Stimulated activated CD8-positive, alpha-beta memory T cell treated with anti-CD3 and anti-CD28 coated beads, Interleukin-12 subunit alpha, Interleukin-12 subunit beta, amount 100 ng/mL, for 4 hours (primary cell): ENCODE measurements around the gene APBA3.
A peak's percentile ranks its signal among the peaks of the same experiment; 100 is the strongest.

ENCODE experiments used
- DNase-seq: peaks from one replicate; pipeline ENCODE4 v3.0.0-alpha.2; 2020; ENCODE audit warnings: low read depth

Gene APBA3

DNA sequence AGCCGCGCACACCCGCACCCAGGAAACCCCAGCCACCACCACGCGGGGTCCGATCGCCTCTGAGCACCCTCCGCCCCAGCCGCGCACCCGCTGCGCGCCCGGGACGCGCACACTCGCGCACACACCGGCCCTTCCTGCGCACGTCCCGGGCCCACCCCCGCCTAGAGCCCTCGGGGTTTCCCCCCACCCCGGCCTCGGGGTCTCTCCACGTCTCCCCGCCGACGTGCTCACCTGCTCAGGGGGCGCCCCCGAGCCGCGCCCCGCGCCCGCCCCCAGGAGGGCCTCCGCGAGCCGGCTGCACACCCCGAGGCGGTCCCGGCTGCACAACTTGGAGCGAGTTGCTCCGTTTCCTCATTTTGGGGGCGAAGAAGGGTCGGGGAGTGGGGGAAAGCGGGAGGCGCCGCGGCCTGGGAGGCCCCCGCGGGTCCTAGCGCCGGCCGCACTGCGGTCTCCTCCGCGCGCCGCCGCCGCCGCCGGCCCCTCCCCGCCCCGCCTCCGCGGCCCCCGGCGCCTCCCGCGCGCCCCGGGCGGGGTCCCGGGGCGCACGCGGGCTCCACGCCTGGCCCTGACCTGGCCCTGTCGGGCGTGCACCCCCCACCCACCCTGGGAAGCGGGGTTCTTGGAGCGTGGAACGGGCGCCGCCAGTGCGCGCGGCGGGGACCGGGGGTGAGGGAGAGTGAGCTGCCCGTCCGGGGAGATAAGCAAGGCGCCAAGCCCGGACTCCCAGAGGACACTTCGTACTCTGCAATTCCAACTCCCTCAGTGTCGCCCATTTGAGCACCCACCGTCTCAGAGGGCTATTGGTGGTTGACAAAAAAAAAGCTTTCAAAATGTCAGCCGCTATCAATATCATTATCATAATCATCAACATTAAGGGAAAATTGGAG lies 24.7 kb upstream of the APBA3 start, which contains the start of gene MATK:
MATK (minus strand) TSS at position 444 of the 887 bp plus-strand sequence. CDS start 1,246 bp downstream, outside the sequence.
- DNase-seq: peak; percentile 55

DNA sequence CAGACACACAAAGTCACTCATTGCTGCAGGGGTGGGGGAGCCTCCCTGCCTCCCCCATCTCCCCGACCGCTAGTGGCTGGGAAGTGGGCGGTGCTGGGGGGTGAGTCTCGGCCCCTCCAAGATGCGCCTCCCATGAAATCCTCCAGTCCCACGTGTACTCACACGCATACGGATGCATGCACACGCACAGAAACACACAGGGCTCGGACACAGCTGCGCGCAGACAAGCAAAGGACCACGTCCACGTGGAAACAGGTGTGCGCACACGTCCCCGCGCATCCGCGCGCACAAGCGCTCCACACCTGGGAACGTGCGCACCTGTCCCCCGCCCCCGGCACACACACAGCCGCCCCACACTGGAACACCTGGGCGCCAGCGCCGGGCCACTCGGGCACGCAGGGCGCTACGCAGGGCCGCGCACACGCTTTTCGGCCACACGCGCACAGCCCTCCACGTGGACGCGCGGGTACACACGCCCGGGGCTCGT lies 24.0 kb upstream of the APBA3 start:
- peak; percentile 61 for DNase-seq

GRCh38 chr19:3784607-3785450 lies 23.3 kb upstream of the APBA3 start:
- no peak for DNase-seq

DNA sequence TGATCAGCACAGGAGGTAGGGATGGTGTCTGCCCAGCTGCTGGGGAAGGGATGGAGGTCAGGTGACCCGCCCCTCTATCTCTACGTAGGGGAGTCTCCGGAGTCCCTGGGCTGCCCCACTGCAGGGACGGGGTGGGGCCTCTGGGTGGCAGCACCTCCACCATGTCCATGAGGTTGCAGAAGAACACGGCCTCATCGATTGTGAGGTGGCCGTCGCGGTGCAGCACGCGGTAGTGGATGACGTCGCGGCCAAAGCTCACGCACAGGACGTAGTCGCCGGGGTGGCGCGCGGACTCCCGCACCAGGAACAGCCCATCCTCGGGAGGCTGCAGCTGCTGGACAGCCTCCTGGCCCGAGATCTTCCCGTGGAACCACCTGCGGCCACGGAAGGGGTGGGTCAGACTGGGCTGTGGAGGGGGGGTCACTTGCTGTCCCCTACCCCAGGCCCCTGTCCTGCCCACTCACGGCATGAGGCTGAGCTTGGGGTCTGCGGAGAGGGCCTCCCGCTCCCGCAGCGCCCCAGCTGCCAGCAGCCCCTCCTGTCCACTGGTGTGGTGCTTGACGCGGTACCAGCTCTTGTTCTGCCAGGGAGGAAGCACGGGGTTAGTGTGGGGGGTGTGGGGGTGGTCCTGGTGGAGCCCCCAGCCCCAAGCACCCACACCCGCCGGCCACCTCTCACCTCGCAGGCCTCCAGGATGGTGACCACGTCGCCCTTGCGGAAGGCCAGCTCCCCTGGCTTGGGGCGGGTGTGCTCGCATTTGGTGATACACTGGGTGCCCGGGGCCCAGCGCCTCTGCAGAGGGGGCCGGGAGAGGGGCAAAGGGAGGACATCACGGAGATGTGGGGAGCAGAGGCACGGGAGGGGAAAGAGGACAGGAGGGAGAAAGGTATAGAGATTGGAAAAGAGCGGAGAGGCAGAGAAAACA lies 22.4 kb upstream of the APBA3 start:
- DNase-seq: peak; percentile 24

DNA sequence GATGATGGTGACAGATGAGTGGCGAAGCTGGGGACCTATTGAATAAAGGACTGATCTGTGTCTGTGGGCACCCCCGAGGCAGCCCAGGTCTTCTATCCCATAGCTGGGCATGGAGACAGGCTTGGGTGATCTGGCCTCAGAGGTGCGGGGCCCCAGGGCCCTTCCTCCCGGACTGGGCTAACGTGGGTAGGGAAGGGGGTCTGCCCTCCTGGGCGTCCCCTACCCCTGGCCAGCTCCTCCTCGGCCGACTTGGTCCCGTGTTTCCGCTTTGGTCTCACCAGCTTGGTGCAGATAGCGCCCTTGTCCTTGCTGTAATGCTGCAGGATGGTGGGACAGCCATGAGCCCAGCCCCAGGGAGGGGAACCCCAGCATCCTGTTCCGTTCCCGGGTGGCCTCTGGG lies 21.4 kb upstream of the APBA3 start:
- no peak for DNase-seq

- no peak for DNase-seq
Measured at GRCh38 chr19:3782330-3782729, 20.8 kb upstream of the APBA3 start.

DNA sequence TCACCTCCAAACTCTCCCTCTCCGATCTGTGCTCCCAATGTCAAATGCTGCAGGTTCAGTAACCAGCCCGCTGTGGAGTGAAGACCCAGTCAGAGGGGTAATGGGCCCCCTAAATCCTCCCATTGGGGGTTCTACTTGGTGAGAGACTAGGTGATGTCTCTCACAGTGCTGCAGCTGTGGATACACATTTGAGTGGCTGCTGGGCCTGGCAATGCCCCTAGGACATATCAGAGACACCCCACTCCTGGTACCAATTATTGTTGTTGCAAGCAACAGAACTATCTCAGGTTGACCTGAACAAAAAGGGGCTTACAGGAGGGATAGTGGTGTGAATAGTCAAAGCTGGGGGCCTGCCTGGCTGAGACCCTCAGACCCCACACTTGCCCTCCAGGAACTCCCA lies 20.1 kb upstream of the APBA3 start:
- DNase-seq: no peak

- DNase-seq: no peak
Measured at GRCh38 chr19:3780786-3781304, 19.4 kb upstream of the APBA3 start.

DNA sequence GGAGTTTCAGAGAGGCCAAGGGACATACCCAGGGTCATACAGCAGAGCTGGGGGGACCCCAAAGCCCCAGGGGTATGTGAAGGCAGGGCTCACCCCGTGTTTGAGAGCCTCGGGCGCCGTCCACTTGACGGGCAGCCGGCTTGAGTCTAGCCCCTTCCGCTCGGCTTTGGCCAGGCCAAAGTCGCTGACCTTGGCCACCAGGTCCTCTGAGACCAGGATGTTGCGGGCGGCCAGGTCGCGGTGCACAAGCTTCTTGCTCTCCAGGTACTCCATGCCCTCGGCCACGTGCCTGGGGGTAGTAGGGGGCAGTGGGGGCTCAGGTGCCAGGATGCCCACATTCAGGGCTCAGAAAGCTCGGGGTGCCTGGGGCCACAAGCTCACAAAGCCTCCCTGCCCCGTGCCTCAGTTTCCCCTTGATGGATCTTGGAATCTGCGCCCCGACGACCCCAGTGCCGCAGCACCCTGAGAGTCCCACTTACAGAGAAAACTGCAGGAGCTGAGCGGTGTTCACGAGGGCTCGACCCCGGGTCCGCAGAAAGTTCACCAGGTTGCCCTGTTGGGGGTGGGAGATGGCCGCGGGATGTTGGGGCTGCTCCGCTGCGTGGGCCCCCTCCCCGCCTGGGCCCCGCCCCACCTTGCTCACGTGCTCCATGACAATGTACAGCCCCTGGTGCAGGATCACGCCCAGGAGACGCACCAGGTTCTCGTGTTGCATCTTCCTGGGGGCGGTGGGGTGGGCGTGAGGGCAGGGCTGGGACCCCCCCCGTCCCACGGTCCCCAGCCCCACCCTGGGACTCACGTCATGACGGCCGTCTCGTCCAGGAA lies 17.6 kb upstream of the APBA3 start:
- no peak for DNase-seq

GRCh38 chr19:3778104-3778867 lies 16.8 kb upstream of the APBA3 start:
- no peak for DNase-seq

- DNase-seq: no peak
Measured at GRCh38 chr19:3776479-3777040, 15.1 kb upstream of the APBA3 start.

- DNase-seq: no peak
Measured at GRCh38 chr19:3775831-3776230, 14.3 kb upstream of the APBA3 start.

DNA sequence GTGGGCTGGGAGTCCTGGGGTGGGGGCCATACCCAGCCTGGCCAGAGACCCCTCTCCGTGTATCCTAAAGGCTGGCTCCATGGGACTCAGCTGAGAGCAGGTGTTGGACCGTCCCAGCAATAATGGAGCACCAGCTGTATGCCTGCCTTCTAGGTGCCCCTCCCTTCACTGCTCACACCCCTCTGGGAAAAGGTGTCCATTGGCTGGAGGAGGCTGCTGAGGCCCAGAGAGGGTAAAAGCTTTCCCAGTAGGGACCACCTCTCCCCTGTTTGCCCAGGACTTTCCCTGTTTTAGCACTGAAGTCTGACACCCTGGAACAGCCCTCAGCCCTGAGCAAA lies 13.9 kb upstream of the APBA3 start:
- DNase-seq: no peak

DNA sequence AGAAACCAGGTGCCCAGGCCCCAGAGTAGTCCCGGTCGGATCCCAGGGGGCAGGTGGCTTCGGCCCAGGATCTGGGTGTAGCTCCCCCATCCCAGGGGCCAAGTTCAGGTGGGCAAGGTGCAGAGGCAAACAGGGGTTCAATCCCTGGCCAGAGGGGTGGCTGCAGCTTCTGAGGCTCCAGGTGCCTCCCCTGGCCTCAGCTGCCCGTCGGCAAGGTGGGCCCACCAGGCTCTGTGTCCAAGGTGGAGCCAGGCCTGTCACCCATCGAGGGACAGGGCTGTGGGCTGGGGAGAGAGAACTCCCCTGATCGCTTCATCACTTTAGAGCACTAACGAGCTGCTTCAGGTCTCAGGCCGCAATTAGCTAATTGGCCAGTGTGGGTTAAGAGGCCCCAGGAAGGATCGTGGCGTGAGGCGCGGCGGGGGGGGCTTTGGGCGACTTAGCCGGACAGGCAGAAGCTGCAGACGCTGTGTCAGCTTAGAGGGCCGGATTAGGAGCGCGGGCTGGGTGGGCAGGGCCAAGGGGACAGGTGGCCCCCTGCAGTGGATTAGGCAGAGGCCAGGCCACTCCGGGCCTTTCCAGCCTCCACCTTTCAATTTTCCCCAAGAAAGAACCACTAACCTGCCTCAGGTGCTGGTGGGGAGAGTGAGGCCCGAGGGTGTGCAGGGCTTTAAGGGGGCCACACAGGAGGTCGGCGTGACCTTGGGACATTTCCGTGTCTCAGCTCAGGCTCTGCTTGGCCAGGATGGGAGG lies 13.3 kb upstream of the APBA3 start:
- no peak for DNase-seq

DNA sequence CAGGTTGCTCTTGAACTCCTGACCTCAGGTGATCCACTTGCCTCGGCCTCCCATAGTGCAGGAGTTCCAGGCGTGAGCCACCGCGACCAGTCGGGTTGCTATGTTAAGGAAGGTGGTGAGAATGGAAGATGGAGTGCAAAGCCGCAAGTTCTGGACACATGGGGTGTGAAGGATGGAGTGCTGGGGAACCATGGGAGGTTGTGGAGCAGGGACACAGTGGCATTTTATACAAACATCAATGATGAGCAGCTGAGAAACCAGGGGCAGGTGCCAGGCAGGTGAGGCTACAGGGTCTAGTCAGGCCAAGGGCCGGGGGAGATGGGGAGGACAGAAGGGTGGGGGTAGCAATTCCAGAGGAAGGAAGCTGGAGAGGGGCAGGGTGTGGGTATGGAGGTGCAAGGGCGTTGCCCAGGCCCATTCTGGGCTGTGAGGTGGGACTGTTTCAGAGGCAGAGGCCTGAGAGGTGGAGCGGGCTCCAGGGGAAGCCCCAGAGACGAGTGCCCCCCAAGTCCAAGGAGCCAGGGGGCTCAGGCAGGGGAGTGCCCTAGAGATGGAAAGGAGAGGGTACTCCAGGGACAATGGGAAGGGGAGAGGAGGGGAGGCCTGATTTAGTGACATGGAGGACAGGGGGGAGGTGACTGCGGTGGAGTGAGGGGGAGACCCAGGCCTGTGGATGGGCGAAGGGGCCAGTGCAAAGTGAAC lies 12.5 kb upstream of the APBA3 start:
- DNase-seq: no peak

GRCh38 chr19:3771906-3772455 lies 10.5 kb upstream of the APBA3 start, which contains the start of gene RAX2:
Gene RAX2 (minus strand): TSS chr19:3772228. CDS start chr19:3771742, 486 bp downstream.
- no peak for DNase-seq

- DNase-seq: no peak
Measured at GRCh38 chr19:3771000-3771905, 9.8 kb upstream of the APBA3 start.
